K562 (cell line): ENCODE results near the gene ORAI1. TPM values are rescaled to one million over a fixed set of nuclear protein-coding genes. Genes with fewer than 3 reads are reported as not detected.
A peak's percentile ranks its signal among the peaks of the same experiment; 100 is the strongest.

Experiments
- CEBPZ ChIP-seq: fragments of 150-350 bp; IDR thresholded peaks from 2 replicates; pipeline ENCODE4 v1.6.1; 2014; ENCODE audit warnings: low read depth, mild to moderate bottlenecking, low read length, borderline replicate concordance
- GTF2E2 ChIP-seq: fragments of 200-800 bp; sonication (Bioruptor generic); IDR thresholded peaks from 2 replicates; pipeline ENCODE4 v1.6.1; 2016; ENCODE audit warnings: missing genetic modification characterization, missing compliant biosample characterization
- HDAC2 ChIP-seq: fragments of 450-650 bp; IDR thresholded peaks from 2 replicates; pipeline ENCODE4 v1.6.1; 2016; ENCODE audit warnings: mild to moderate bottlenecking
- NR2C2 ChIP-seq, 2 experiments: fragments of 200-800 bp in 1 of 2; sonication (Bioruptor generic) in 1 of 2; sonication (generic) in 1 of 2; formaldehyde crosslinking in 1 of 2; IDR thresholded peaks; 2 replicates each; pipeline versions ENCODE4 v1.6.1 to v1.8.0; 2016 to 2022; ENCODE audit warnings: mild to moderate bottlenecking in 1 of 2, missing compliant biosample characterization in 1 of 2, missing genetic modification characterization in 1 of 2, missing genetic modification reagents in 1 of 2
- NRF1 ChIP-seq, 2 experiments: fragments of 450-650 bp; IDR thresholded peaks in 1 of 2; conservative IDR thresholded peaks in 1 of 2; 2 replicates each; pipeline ENCODE4 v1.6.1; 2014; ENCODE audit warnings: mild to moderate bottlenecking in 2 of 2
- PML ChIP-seq: IDR thresholded peaks from 2 replicates; pipeline ENCODE4 v1.6.1; 2012; ENCODE audit warnings: low read length, inconsistent platforms
- SAP30 ChIP-seq: fragments of 200-600 bp; sonication (generic); IDR thresholded peaks from 2 replicates; pipeline ENCODE4 v1.6.1; 2012; ENCODE audit warnings: borderline replicate concordance, low read depth, mild to moderate bottlenecking, moderate library complexity, low read length, control low read depth, inconsistent platforms; ENCODE audit not compliant: insufficient read depth, poor library complexity, severe bottlenecking
- SIN3B ChIP-seq: fragments of 450-650 bp; IDR thresholded peaks from 2 replicates; pipeline ENCODE4 v1.6.1; 2017; ENCODE audit warnings: low read depth, mild to moderate bottlenecking, moderate library complexity
- ZBTB12 ChIP-seq: fragments of 250-450 bp; sonication (Bioruptor Pico); IDR thresholded peaks from 2 replicates; pipeline ENCODE4 v1.4.0; 2020
- ZHX1 ChIP-seq: fragments of 150-350 bp; conservative IDR thresholded peaks from 2 replicates; pipeline ENCODE4 v1.6.1; 2014; ENCODE audit warnings: low read length
- ZNF24 ChIP-seq: fragments of 450-650 bp; IDR thresholded peaks from 2 replicates; pipeline ENCODE4 v1.6.1; 2016
- ZNF263 ChIP-seq: sonication (generic); formaldehyde crosslinking; IDR thresholded peaks from 2 replicates; pipeline ENCODE4 v1.8.0; 2022; ENCODE audit warnings: mild to moderate bottlenecking, missing genetic modification reagents, borderline replicate concordance
- polyA plus RNA-seq, 8 experiments: library from polyadenylated mRNA; depleted of rRNA in 4 of 8; stranded (reverse) in 5 of 8; unstranded in 3 of 8; fragments of >200 nt; fragmentation: Nextera tagmentation in 2 of 8; fragmentation: Illumina TruSeq in 1 of 8; extraction: Ambion mirVana in 2 of 8; extraction: Trizol in 1 of 8; gene quantifications; 2 replicates each; pipeline versions ENCODE4 v1.2.1 to v1.2.3, GENCODE V29; 2011 to 2014; ENCODE audit warnings: inconsistent platforms in 1 of 8, missing spikeins in 1 of 8
- total RNA-seq, 7 experiments: library from RNA; depleted of rRNA in 6 of 7; stranded (reverse); fragments of >200 nt in 6 of 7; fragmentation: Illumina TruSeq in 2 of 7; extraction: Trizol in 2 of 7; gene quantifications; 2 replicates each; pipeline versions ENCODE4 v1.2.1 to v1.2.3, GENCODE V29; 2011 to 2021; ENCODE audit warnings: low replicate concordance in 1 of 7
- TF ChIP-seq, protein P1 (sequence below): sonication (generic); formaldehyde crosslinking; IDR thresholded peaks from 2 replicates; pipeline ENCODE4 v1.8.1; 2023; ENCODE audit warnings: missing genetic modification reagents, mild to moderate bottlenecking, borderline replicate concordance

The ORAI1 gene
- total and polyA plus RNA-seq, 9 of the 15 experiments (the other 6 are each of a cell fraction or from before 2014, with no cell fraction given) = 2.6 to 23.8 (median 9.3) TPM

GRCh38 chr12:121649819-121650353, 23.6 kb downstream of the ORAI1 start (continued):
- TF ChIP-seq ZBTB12 = no peak
- TF ChIP-seq HDAC2 = peak; percentile 94
- TF ChIP-seq NRF1 (conservative IDR thresholded peaks at IDR 0.05 in 1 of 2, IDR thresholded peaks at IDR 0.05 in 1 of 2) = no peak
- no peak for TF ChIP-seq CEBPZ
- TF ChIP-seq ZNF263 (CRISPR knock-in tag) = no peak
- peak; percentile 94 for TF ChIP-seq PML
- TF ChIP-seq, protein P1, sequence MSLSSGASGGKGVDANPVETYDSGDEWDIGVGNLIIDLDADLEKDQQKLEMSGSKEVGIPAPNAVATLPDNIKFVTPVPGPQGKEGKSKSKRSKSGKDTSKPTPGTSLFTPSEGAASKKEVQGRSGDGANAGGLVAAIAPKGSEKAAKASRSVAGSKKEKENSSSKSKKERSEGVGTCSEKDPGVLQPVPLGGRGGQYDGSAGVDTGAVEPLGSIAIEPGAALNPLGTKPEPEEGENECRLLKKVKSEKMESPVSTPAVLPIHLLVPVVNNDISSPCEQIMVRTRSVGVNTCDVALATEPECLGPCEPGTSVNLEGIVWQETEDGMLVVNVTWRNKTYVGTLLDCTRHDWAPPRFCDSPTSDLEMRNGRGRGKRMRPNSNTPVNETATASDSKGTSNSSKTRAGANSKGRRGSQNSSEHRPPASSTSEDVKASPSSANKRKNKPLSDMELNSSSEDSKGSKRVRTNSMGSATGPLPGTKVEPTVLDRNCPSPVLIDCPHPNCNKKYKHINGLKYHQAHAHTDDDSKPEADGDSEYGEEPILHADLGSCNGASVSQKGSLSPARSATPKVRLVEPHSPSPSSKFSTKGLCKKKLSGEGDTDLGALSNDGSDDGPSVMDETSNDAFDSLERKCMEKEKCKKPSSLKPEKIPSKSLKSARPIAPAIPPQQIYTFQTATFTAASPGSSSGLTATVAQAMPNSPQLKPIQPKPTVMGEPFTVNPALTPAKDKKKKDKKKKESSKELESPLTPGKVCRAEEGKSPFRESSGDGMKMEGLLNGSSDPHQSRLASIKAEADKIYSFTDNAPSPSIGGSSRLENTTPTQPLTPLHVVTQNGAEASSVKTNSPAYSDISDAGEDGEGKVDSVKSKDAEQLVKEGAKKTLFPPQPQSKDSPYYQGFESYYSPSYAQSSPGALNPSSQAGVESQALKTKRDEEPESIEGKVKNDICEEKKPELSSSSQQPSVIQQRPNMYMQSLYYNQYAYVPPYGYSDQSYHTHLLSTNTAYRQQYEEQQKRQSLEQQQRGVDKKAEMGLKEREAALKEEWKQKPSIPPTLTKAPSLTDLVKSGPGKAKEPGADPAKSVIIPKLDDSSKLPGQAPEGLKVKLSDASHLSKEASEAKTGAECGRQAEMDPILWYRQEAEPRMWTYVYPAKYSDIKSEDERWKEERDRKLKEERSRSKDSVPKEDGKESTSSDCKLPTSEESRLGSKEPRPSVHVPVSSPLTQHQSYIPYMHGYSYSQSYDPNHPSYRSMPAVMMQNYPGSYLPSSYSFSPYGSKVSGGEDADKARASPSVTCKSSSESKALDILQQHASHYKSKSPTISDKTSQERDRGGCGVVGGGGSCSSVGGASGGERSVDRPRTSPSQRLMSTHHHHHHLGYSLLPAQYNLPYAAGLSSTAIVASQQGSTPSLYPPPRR (CRISPR knock-in tag) = no peak
- no peak for TF ChIP-seq NR2C2 (CRISPR knock-in tag; IDR thresholded peaks at IDR 0.05)
- peak; percentile 63; the same call in 1 of the 2 replicates for TF ChIP-seq NR2C2 (tag; IDR thresholded peaks at IDR 0.05)
- no peak for TF ChIP-seq GTF2E2 (tag)
- TF ChIP-seq ZHX1 = no peak
- TF ChIP-seq SIN3B = no peak
- no peak for TF ChIP-seq SAP30
- no peak for TF ChIP-seq ZNF24
